ENCODE results near the gene RCOR3. TPM values are rescaled to one million over a fixed set of nuclear protein-coding genes. Genes with fewer than 3 reads are reported as not detected.

The RCOR3 gene
- total and polyA plus RNA-seq, 10 of the 15 experiments (the other 5 are each of a cell fraction or from before 2014, with no cell fraction given) = 8.0 to 55.0 (median 25.1) TPM

- TF ChIP-seq TCF3 (IDR thresholded peaks at IDR 0.05; ENCODE audit: borderline replicate concordance, insufficient read depth, low read depth, low read length) = no peak
Measured at GRCh38 chr1:211236633-211237320, 22.4 kb upstream of the RCOR3 start (continued).

- Histone ChIP-seq H4K20me1 (ENCODE audit: control insufficient read depth, insufficient read depth) (no peaks in the 10 kb centered on the region), H3K27ac (ENCODE audit: control insufficient read depth, insufficient read depth) (no peak overlapping the region), H3K9me3 (replicated peaks; ENCODE audit: control insufficient read depth, insufficient read depth, low read length) (no peaks in the 10 kb centered on the region), H3K27me3 (replicated peaks in 1 of 2; ENCODE audit: control insufficient read depth in 2 of 2, insufficient read depth in 2 of 2, low read length in 1 of 2) (no peaks in the 10 kb centered on the region), H2AFZ (ENCODE audit: control insufficient read depth, low read depth, low read length) (no peak overlapping the region), H3K4me2 (ENCODE audit: control insufficient read depth, insufficient read depth) (no peak overlapping the region), H3K4me1 (ENCODE audit: control insufficient read depth, insufficient read depth, low read length) (no peaks in the 10 kb centered on the region), H3K4me3 (no peak overlapping the region), H3K79me2 (ENCODE audit: control insufficient read depth, insufficient read depth, low read length) (no peaks in the 10 kb centered on the region), H3K36me3 (ENCODE audit: control insufficient read depth in 2 of 2, insufficient read depth in 2 of 2, low read length in 1 of 2) (no peaks in the 10 kb centered on the region), H3K9ac (ENCODE audit: control insufficient read depth, insufficient read depth, low read length) (no peak overlapping the region)
- intact Hi-C loops (cut with micrococcal nuclease; ENCODE audit: unreplicated experiment) = no loop called here
- in situ Hi-C loops (cut with MboI) = no loop called here
- no TSS peak for BruUV-seq (replicated peaks)
- RAD21 ChIA-PET (ENCODE audit: unreplicated experiment) = no interaction called here
- POLR2A ChIA-PET = interaction anchor here (0.6 kb wide), 1 partner anchor 23 kb away, joined by 3 read pairs; no protein-coding TSS in a partner anchor
- CTCF ChIA-PET = no interaction called here
- SMC1A ChIA-PET (ENCODE audit: uncharacterized antibody, unreplicated experiment) = no interaction called here
- 57% methylated on average over 9 of the region's 9 CpGs for WGBS (ENCODE audit: insufficient coverage, insufficient replicate concordance, low lambda C conversion rate, missing lambda C conversion rate)
- ATAC-seq (no peak), DNase-seq (ENCODE audit: low read depth, low spot score) (no peak), FAIRE-seq (no peak)
- TF ChIP-seq PAX8 (IDR thresholded peaks at IDR 0.05) (no peak), MYB (IDR thresholded peaks at IDR 0.05; ENCODE audit: borderline replicate concordance, low read depth, low read length) (no peak), TAF1 (IDR thresholded peaks at IDR 0.05; ENCODE audit: borderline replicate concordance, low read depth, low read length) (no peak), TCF12 (IDR thresholded peaks at IDR 0.05; ENCODE audit: low read depth, low read length) (no peak), EED (IDR thresholded peaks at IDR 0.05; ENCODE audit: low read depth) (no peak), MTA3 (IDR thresholded peaks at IDR 0.05; ENCODE audit: borderline replicate concordance, low read length) (no peak), PML (IDR thresholded peaks at IDR 0.05; ENCODE audit: low read length) (no peak), HDGF (IDR thresholded peaks at IDR 0.05) (no peak), EGR1 (IDR thresholded peaks at IDR 0.05; ENCODE audit: borderline replicate concordance in 1 of 2, low read depth in 2 of 2, low read length in 2 of 2) (no peak), CEBPZ (IDR thresholded peaks at IDR 0.05; ENCODE audit: low read depth, low read length) (no peak), POLR2AphosphoS2 (IDR thresholded peaks at IDR 0.05; ENCODE audit: low read depth, low read length) (no peak), E2F4 (IDR thresholded peaks at IDR 0.05; ENCODE audit: low read depth, low read length) (no peak), MEF2A (IDR thresholded peaks at IDR 0.05; ENCODE audit: insufficient read depth, low read depth, low read length) (no peak), RBBP5 (conservative IDR thresholded peaks at IDR 0.05) (no peak), BMI1 (IDR thresholded peaks at IDR 0.05; ENCODE audit: borderline replicate concordance) (no peak)
Measured at GRCh38 chr1:211237579-211237978, 21.6 kb upstream of the RCOR3 start.

All from GM12878 (cell line).